ENCODE measurements around the gene HOMER1. TPM values are rescaled to one million over a fixed set of nuclear protein-coding genes. Genes with fewer than 3 reads are reported as not detected.

Gene HOMER1
- total and polyA plus RNA-seq, 10 of the 15 experiments (the other 5 are each of a cell fraction or from before 2014, with no cell fraction given), result 0.96 to 22.0 (median 7.5) TPM

DNA sequence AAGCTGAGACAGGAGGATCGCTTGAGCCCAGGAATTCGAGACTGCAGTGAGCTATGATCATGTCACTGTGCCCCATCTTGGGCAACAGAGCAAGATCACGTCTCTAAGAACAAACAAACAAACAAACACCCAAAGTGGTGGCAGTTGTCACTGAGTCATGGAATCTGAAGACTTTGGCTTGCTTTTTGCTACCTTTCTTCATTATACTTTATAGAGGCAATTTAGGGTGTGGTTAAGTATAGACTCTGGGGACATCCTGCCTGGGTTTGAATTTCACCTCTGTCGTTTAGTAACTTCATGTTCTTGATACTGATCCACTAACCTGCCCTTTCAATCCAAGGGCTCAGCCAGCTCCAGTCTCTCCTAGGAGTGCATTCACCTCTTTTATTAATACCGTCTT is 13.0 kb upstream of the HOMER1 start:
- Histone ChIP-seq H3K36me3 (ENCODE audit: control insufficient read depth in 2 of 2, insufficient read depth in 2 of 2, low read length in 1 of 2) (no peaks in the 10 kb centered on the region), H3K79me2 (ENCODE audit: control insufficient read depth, insufficient read depth, low read length) (no peaks in the 10 kb centered on the region), H3K9me3 (replicated peaks; ENCODE audit: control insufficient read depth, insufficient read depth, low read length) (peaks cover 2% of the 10 kb centered on the region; the same call in 2 of the 3 replicates), H2AFZ (ENCODE audit: control insufficient read depth, low read depth, low read length) (no peak overlapping the region), H3K4me2 (ENCODE audit: control insufficient read depth, insufficient read depth) (no peak overlapping the region), H3K4me1 (ENCODE audit: control insufficient read depth, insufficient read depth, low read length) (no peaks in the 10 kb centered on the region), H3K9ac (ENCODE audit: control insufficient read depth, insufficient read depth, low read length) (no peak overlapping the region), H3K27ac (ENCODE audit: control insufficient read depth, insufficient read depth) (no peak overlapping the region), H3K27me3 (replicated peaks in 1 of 2; ENCODE audit: control insufficient read depth in 2 of 2, insufficient read depth in 2 of 2, low read length in 1 of 2) (no peaks in the 10 kb centered on the region), H4K20me1 (ENCODE audit: control insufficient read depth, insufficient read depth) (no peaks in the 10 kb centered on the region), H3K4me3 (no peak overlapping the region)
- DNase-seq (ENCODE audit: low read depth, low spot score), result no peak
- FAIRE-seq, result no peak
- in situ Hi-C loops (cut with MboI) (no loop called here), intact Hi-C loops (cut with micrococcal nuclease; ENCODE audit: unreplicated experiment) (no loop called here)
- TF ChIP-seq CBX3 (IDR thresholded peaks at IDR 0.05; ENCODE audit: borderline replicate concordance, low read depth), result no peak
- TF ChIP-seq, protein P1, sequence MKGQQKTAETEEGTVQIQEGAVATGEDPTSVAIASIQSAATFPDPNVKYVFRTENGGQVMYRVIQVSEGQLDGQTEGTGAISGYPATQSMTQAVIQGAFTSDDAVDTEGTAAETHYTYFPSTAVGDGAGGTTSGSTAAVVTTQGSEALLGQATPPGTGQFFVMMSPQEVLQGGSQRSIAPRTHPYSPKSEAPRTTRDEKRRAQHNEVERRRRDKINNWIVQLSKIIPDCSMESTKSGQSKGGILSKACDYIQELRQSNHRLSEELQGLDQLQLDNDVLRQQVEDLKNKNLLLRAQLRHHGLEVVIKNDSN (IDR thresholded peaks at IDR 0.05; ENCODE audit: borderline replicate concordance, extremely low read length, insufficient read depth, low read depth, low read length), result no peak
- TF ChIP-seq CHD1 (IDR thresholded peaks at IDR 0.05; ENCODE audit: low read depth, low read length), result no peak
- TF ChIP-seq SUPT20H (IDR thresholded peaks at IDR 0.05; ENCODE audit: borderline replicate concordance, control insufficient read depth, low read depth, low read length), result no peak
- TF ChIP-seq CBFB (IDR thresholded peaks at IDR 0.05; ENCODE audit: low read depth), result no peak
- TF ChIP-seq, protein P2, sequence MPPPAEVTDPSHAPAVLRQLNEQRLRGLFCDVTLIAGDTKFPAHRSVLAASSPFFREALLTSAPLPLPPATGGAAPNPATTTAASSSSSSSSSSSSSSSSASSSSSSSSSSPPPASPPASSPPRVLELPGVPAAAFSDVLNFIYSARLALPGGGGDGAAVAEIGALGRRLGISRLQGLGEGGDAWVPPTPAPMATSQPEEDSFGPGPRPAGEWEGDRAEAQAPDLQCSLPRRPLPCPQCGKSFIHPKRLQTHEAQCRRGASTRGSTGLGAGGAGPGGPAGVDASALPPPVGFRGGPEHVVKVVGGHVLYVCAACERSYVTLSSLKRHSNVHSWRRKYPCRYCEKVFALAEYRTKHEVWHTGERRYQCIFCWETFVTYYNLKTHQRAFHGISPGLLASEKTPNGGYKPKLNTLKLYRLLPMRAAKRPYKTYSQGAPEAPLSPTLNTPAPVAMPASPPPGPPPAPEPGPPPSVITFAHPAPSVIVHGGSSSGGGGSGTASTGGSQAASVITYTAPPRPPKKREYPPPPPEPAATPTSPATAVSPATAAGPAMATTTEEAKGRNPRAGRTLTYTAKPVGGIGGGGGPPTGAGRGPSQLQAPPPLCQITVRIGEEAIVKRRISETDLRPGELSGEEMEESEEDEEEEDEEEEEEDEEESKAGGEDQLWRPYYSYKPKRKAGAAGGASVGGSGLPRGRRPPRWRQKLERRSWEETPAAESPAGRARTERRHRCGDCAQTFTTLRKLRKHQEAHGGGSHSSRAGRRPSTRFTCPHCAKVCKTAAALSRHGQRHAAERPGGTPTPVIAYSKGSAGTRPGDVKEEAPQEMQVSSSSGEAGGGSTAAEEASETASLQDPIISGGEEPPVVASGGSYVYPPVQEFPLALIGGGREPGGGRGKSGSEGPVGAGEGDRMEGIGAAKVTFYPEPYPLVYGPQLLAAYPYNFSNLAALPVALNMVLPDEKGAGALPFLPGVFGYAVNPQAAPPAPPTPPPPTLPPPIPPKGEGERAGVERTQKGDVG (CRISPR knock-in tag; IDR thresholded peaks at IDR 0.05), result no peak
- no peak for TF ChIP-seq RCOR1 (conservative IDR thresholded peaks at IDR 0.05; ENCODE audit: low read depth, low read length)
- no peak for TF ChIP-seq TBL1XR1 (IDR thresholded peaks at IDR 0.05; ENCODE audit: low read depth, low read length)
- TF ChIP-seq IKZF2 (IDR thresholded peaks at IDR 0.05), result no peak
- no peak for TF ChIP-seq POLR2A (IDR thresholded peaks at IDR 0.05; ENCODE audit: low read depth, low read length)
- TF ChIP-seq KDM1A (IDR thresholded peaks at IDR 0.05; ENCODE audit: borderline replicate concordance), result no peak
- TF ChIP-seq MXI1 (IDR thresholded peaks at IDR 0.05; ENCODE audit: low read depth, low read length), result no peak
- CTCF ChIA-PET, result interaction anchor here (1.0 kb wide), 1 partner anchor 16 kb away, joined by 3 read pairs; no protein-coding TSS in a partner anchor
- SMC1A ChIA-PET (ENCODE audit: uncharacterized antibody, unreplicated experiment), result no interaction called here
- POLR2A ChIA-PET, result no interaction called here
- no peak for ATAC-seq
- no TSS peak for BruUV-seq (replicated peaks)
- RAD21 ChIA-PET (ENCODE audit: unreplicated experiment), result no interaction called here
- 63% methylated on average over 5 of the region's 5 CpGs for WGBS (ENCODE audit: insufficient coverage, insufficient replicate concordance, low lambda C conversion rate, missing lambda C conversion rate)

Data from GM12878 (cell line).